Activated CD4-positive, CD25-positive, alpha-beta regulatory T cell treated with anti-CD3 and anti-CD28 coated beads, Interleukin-2, amount 50 U/mL, for 24 hours (primary cell): Measurements from ENCODE around the gene PGAP1.

Experiments used
- ATAC-seq, 2 donors: fragments of 150-1000 bp; cut with Tn5 transposase; one replicate each; pipeline ENCODE4 v1.10.0; 2021; ENCODE audit warnings: mild to moderate bottlenecking in 1 of 2, moderate library complexity in 1 of 2

Gene PGAP1

GRCh38 chr2:196798980-196799379 lies 127.5 kb downstream of the PGAP1 start:
- no peak for ATAC-seq

GRCh38 chr2:196792865-196793264 lies 133.6 kb downstream of the PGAP1 start:
- no peak for ATAC-seq

GRCh38 chr2:196783431-196784094 lies 142.9 kb downstream of the PGAP1 start:
- peak; percentile 58 to 61 for ATAC-seq
